ENCODE measurements around the gene SCYL1.

Gene SCYL1

GRCh38 chr11:65581928-65582327 is 57.0 kb downstream of the SCYL1 start:
- DNase-seq (ENCODE audit: low read depth in 3 of 3): no peak

GRCh38 chr11:65583589-65583988 is 58.7 kb downstream of the SCYL1 start:
- DNase-seq (ENCODE audit: low read depth in 3 of 3): no peak

GRCh38 chr11:65584106-65584505 is 59.2 kb downstream of the SCYL1 start:
- no peak for DNase-seq (ENCODE audit: low read depth in 3 of 3)

- DNase-seq (ENCODE audit: low read depth in 3 of 3): no peak
Measured at GRCh38 chr11:65584723-65585171, 59.9 kb downstream of the SCYL1 start.

GRCh38 chr11:65585396-65586246 is 60.7 kb downstream of the SCYL1 start:
- DNase-seq (ENCODE audit: low read depth in 3 of 3): no peak

- DNase-seq (ENCODE audit: low read depth in 3 of 3): no peak
Measured at GRCh38 chr11:65586247-65586630, 61.4 kb downstream of the SCYL1 start.

GRCh38 chr11:65586676-65587075 is 61.8 kb downstream of the SCYL1 start:
- no peak for DNase-seq (ENCODE audit: low read depth in 3 of 3)

Data from stimulated activated CD4-positive, alpha-beta T cell treated with anti-CD3 and anti-CD28 coated beads, TNF-alpha, amount 100 ng/mL, for 48 hours (primary cell).